NCI-H146 treated with DMSO at 0.1 percent for 48 hours (cell line): ENCODE results near the gene RNF135.
"Not testable (repeated sequence)": the region's sequence is repeated elsewhere in the genome, so short reads cannot be mapped to it uniquely, and the experiment has no call there.

Experiments used
- DNase-seq: peaks from one replicate; lab custom pipeline; 2025; ENCODE audit not compliant: unreplicated experiment; lab: John Stamatoyannopoulos, UW

RNF135 gene

DNA sequence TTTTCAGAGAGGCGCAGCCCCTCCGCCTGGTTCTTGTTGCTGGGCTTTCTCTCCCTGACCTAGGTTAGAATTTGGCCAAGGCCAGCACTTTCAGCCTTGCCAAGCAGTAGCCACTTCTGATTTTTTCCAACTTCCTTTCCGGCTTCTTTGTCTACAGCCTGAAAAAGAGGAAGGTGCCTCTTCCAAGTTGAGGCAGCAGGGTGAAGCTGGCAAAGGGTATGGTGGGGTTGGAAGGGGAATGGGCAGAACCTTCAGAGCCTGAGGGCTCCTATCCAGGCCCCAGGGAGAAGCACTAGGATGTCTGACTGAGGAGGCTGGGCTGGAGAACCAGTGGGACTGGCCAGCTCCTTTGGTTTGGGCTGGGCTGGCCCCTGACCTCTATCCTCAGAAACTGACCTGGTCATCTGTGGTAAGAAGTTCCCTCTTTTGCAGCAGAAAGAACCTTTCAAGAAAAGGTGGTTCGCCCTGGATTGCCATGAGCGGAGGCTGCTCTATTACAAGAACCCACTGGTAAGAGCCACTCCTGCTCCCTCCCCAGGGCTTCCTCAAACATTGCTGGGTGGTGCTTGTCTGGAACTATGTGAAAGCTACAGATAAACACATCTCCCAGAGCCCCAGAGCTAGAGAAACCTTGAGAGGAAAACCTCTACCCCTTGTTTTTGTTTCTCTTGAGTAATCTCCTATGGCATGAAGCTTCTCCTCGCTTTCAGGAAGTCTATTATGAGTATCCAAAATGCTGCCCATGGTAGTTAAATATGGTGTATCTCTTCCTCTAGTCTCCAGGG lies 16.6 kb upstream of the RNF135 start:
- DNase-seq = no peak

DNA sequence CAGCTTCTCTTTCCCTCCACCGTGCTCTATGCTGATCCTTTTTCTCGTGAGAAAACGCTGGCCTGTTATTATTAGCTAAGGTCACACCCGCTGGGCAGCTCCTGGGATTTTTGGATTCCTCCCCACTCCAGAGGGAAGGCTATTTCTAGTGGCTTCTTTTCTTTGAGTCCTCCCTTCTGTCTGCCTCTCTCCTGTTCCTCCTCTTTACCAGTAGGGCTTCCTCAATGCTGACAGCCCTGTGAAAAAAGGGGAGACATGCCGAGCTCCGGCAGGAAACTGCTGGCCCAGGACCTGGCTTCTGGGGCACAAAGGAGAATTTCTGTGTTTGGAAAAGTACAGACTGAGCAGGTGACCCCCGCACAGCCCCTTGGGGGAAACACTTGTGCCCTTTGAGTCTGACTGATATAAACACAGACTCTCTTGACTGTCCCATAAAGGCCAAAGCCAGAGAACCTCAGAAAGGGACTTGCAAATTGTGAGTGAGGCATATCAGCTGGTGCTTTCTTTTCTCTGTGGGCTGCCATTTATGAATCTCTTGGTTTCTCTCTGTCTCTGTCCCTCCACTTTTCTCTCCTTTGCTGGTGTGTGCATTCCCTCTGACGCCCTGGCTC lies 14.0 kb upstream of the RNF135 start:
- DNase-seq = no peak

DNA sequence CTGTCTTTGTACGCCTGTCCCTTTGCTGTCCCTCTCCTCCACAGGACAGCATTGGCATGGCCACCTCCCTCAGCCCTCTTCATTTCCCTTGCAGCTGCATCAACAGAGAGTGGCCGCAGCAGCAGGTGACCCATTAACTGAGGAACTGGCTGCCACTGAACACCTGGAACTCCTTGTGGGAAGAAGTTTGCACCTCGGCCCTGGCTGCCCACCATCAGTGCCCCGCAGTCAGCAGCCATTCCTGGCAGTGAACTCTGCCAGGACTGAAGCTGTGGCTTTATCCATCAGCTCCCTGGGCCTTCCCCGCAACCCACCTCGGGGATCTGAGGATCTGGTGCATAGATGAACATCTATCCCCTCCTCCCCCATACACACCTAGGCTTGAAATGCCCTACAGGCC lies 13.1 kb upstream of the RNF135 start:
- DNase-seq = peak; percentile 34

DNA sequence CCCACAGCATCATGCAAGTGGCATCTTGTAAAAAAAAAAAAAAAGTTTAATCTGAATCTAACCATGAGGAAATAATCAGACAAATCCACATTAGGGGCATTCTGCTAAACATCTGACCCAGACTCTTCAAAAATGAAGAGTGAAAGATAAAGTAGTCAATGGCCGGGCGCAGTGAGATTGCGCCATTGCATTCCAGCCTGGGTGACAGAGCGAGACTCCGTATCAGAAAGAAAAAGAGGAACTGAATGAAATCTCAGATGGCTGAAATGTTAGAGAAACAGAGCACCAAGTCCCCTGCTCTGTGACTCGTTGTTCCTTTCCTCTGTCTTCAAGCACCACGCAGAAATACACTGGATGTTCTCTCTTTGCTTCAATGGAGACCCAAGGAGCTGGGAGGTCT lies 12.7 kb upstream of the RNF135 start:
- no peak for DNase-seq

DNA sequence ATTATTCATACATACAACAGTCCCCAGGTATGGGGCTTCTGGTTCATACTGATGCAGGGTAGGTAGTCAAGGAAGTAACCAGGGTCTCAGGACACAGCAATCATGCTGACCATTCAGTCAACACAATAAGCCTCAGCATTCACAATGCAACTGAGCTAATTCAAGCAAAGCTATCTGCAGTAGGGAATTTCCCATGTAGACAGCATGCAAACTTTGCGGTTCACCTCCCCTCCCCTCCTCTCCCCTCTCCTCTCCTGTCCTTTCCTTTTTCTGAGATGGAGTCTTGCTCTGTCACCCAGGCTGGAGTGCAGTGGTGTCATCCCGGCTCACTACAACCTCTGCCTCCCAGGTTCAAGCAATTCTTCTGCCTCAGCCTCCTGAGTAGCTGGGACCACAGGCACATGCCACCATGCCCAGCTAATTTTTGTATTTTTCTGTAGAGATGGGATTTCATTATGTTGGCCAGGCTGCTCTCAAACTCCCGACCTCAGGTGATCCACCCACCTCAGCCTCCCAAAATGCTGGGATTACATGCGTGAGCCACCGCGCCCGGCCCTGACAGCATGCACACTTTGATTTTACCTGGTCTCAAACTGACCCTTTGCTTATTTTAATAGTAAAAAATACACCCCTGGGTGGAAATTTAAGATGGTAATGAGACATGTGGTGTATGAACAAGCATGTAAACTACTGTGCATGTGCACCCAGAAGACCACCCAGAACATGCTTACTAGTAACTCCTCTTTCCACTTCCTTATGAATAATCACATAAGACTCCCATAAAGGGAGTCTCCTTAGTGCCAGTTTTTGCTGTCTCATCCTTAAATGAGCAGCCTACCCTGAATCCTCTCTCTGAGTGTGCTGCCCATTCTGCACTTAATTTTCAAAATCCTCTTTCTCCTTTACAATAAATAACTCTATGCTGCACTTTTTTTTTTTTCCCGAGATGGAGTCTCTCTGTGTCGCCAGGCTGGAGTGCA lies 9.3 kb upstream of the RNF135 start:
- no peak for DNase-seq

DNA sequence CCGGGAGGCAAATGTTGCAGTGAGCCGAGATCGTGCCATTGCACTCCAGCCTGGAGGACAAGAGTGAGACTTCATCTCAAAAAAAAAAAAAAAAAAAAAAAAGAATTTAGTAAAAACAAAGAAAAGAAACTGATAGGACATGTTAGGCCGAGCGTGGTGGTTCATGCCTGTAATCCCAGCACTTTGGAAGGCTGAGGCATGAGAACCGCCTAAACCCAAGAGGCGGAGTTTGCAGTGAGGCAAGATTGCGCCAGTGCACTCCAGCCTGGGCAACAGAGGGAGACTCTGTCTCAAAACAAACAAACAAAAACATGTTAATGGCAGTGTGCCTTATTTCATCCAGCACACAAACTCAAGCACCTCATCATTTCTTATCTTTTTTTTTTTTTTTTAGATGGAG lies 6.5 kb upstream of the RNF135 start:
- not testable (repeated sequence) for DNase-seq

DNA sequence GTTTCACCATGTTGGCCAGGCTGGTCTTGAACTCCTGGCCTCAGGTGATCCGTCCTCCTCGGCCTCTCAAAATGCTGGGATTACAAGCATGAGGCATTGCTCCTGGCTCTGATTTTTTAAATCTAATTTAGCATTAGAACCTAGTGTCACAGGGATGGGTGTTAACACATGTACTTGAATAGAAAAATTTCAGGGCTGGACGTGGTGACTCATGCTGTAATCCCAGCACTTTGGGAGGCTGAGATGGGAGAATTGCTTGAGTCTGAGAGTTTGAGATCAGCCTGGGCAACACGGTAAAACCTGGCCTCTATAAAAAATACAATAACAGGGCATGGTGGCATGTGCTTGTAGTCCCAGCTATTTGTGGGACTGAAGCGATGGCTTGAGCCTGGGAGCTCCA lies 6.0 kb upstream of the RNF135 start:
- DNase-seq = no peak

DNA sequence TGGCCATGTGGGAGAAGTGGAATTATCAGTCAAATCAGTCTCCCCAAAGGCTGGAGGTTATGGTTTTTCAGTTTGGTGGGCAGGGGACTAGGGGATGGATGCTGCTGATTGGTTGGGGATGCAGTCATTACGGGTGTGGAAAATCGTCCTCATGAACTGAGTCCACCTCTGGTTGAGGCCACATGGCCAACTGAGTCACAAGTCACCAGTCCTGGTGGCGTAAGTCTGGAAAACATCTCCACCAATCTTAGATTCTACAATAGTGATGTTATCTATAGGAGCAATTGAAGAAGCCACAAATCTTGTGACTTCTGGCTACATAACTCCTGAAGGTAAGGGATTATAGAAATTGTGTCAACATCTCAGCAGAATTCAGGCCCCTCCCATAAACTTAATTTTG lies 5.2 kb upstream of the RNF135 start:
- no peak for DNase-seq

DNA sequence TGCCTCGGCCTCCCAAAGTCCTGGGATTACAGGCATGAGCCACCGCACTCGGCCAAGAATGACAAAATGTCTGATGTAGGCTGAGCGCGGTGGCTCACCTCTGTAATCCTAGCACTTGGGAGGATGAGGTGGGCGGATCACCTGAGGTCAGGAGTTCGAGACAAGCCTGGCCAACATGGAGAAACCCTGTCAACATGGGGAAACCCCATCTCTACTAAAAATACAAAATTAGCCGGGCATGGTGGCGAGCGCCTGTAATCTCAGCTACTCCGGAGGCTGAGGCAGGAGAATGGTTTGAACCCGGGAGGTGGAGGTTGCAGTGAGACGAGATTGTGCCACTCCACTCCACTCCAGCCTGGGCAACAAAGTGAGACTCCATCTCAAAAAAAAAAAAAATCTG lies 2.9 kb upstream of the RNF135 start:
- not testable (repeated sequence) for DNase-seq

DNA sequence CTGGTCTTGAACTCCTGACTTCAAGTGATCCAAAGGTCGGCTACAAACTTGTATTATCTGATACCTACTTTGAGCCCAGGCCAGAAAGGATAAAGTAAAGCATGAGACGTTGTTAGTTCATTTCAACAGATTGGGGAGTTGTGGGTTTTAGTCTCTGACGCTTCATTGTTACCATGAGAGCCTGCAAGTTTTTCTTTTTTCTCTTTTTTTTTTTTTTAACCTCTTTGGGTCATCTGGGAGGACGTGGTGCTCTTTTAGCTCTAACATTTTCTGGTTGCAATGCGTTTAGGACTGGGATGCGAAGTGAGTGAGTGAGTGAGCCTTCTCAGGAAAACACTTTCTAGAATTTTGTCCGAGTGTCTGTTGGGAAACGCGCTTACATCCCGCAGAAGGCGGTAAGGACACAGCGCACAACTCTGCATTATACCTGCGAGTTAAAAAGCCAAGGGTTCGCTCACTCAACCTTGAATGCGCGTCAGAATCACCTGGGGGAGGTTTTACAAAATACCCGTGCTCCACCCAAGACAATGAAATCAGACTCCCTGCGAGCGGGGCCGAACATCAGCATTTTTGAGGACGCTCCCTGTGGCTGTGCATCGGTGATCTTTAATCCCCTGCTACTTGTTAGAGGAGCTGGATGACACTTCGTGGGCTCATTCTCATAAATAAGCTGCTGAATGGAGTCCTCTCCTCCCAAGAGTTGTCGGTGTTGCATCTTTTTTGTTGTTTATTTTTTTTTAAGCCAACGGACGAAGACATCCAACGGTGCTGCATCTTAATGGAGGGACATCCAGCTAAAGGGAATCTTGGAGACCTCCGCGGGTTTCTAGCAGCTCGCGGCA lies 629 bp upstream of the RNF135 start:
- DNase-seq = peak; percentile 28

DNA sequence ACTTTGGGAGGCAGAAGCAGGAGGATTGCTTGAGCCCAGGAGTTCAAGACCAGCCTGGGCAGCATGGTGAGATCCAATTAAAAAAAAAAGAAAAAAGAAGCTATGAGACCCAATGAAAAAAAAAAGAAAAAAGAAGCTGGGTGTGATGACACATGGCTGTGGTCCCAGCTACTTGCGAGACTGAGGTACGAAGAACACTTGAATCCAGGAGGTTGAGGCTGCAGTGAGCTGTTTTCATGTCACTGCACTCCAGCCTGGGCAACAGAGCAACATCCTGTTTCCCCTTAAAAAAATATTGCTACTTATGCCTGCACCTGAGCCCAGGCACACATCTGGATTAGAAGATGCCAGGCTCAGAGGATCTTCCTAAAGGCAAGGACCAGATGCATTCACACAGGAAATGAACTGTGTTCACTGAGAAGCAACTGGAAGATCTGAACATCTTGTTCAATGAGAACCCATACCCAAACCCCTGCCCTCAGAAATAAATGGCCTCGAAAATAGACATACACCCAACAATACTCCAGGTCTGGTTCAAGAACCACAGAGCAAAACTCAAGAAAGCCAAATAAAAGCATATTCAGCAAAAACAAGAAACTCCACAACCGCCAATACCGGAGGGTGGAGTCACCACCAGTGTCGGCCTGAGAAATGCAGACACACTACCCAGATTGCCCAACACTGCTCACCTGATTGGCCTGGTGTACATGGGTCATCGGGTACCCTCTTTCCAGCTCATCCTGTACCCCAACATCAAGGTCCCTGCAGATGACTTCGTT lies 4.4 kb downstream of the RNF135 start:
- no peak for DNase-seq

DNA sequence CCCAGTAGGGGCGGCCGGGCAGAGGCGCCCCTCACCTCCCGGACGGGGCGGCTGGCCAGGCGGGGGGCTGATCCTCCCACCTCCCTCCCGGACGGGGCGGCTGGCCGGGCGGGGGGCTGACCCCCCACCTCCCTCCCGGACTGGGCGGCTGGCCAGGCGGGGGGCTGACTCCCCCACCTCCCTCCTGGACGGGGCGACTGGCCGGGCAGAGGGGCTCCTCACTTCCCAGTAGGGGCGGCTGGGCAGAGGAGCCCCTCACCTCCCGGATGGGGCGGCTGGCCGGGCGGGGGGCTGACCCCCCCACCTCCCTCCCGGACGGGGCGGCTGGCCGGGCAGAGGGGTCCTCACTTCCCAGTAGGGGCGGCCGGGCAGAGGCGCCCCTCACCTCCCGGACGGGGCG lies 9.1 kb downstream of the RNF135 start:
- DNase-seq = not testable (repeated sequence)

DNA sequence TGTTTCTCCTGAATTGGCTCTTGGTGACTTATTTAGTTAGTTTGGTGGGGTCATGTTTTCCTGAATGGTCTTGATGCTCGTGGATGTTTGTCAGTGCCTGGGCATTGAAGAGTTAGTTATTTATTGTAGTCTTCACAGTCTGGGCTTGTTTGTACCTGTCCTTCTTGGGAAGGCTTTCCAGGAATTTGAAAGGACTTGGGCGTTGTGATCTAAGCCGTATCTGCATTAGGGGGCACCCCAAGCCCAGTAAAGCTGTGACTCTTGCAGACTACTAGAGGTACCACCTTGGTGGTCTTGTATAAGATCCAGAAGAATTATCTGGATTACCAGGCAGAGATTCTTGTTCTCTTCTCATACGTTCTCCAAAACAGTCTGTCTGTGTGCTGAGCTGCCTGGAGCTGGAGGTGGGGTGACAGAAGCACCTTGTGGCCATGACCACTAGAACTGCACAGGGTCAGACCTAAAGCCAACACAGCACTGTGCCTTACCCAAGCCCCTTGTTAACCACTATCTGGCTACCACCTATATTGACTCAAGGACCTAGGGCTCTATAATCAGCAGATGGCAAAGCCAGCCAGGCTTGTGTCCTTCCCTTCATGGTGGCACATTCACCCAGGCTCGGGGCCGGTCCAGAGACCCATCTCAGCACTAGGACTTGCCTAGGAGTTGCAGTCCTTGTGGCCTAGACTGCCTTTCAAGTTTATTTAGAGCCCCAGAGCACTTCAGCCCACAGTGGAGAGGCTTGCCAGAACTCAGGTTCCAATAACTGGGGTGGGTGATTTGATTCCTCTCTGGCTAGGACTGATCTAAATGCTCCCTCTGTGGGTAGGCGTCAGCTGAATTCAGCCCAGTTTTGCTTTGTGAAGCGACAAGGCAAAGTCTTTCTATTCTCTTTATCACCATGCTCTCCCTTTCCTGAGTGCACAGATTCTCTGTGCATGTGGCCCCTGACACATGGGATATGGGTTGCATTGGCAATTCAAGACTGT lies 11.0 kb downstream of the RNF135 start:
- no peak for DNase-seq

DNA sequence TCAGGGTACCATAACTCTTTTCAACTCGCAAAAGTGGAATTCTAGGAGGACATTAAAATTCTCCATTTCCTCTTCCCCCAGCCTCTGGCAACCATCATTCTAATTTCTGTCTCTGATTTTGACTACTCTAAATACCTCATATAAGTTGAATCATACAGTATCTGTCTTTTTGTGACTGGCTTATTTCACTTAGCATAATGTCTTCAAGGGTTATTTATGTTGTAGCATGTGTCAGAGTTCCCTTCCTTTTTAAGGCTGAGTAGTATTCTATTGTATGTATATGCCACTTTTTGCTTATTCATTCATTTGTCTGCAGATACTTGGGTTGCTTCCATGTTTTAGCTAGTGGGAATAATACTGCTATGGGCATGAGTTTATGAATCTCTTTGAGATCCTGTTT lies 12.0 kb downstream of the RNF135 start:
- DNase-seq = no peak

DNA sequence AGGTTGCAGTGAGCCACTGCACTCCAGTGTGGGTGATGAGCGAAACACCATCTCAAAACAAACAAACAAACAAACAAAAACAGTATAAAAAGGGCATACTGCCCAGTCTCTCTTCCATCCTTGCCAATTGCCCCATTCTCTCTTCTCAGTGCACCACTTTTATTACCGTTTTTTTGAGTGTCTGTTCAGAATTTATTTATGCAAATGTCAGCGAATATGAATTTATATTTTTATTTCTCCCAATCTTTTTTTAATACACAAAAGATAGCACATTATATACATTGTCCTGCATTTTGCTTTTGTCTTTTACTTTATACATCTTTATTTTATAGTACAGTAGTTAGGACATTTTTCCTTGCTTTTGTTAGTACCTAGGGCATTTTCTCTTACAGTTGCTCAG lies 19.6 kb downstream of the RNF135 start:
- no peak for DNase-seq

DNA sequence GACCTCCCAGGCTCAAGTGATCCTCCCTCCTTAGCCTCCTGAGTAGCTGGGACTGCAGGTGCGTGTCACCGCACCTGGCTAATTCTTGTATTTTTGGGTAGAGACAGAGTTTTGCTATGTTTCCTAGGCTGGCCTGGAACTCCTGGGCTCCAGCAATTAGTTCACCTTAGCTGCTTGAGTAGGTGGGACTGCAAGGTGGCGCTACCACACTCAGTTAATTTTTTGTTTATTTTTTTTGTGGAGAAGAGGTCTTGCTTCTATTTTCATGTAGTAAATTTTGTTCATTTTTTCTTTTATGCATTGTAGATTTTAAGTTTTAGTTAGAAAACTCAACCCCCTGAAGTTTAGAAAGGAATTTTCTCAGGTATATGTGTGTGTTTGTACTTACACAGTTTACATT lies 21.7 kb downstream of the RNF135 start:
- no peak for DNase-seq

DNA sequence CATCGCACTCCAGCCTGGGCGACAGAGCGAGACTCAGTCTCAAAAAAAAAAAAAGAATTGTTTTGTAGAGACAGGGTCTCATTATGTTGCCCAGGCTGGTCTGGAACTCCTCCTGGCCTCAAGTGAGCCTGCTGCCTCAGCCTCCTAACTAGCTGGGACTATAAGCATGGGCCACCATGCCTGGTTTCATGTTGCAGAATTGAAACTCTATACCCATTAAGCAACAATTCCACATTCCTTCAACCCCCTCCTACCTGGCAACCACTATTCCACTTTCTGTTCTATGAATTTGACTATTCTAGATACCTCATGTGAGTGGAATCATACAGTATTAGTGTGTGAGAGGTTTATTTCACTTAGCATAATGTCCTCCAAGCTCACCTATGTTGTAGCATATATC lies 24.5 kb downstream of the RNF135 start:
- no peak for DNase-seq

DNA sequence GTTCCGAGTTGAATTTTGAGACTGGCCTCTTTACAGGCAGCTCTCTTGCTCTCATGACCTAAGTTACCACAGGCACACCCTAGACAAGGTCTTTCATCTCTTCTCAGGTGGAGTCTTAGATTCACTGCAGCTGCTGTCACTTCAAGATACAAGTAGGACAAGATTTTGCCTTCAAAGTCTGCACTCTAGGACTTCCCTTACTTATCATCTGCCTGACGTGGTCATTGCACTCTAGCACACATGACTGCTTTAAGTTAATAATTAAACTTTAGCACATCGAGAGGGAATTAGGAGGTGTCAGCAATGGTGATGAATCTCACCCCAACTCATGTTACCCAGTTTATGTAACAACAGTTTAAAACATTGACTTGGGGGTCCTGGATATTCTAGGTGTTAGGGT lies 25.6 kb downstream of the RNF135 start:
- no peak for DNase-seq

DNA sequence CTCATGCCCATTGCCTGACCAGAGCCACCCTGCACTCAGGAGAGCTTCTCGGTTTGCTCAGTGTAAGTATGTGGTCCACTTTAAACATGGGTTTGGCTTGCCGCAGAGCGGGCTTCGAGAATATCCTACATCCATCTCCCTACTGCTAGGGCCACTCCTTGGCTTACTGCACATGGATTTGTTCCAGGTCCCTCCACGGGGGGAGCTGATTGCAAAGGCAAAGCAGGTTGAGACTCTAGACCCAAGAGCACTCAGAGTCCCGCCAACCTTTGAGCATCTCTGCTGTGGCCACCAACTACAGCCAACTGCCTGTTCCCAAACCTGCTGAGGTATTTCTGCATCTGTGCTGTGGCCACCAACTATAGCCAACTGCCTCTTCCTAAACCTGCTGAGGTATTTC lies 26.4 kb downstream of the RNF135 start:
- no peak for DNase-seq
